Adrenal gland (tissue), 12 donors: Measurements from ENCODE around the gene UBE2L5. TPM values are rescaled to one million over a fixed set of nuclear protein-coding genes. Genes with fewer than 3 reads are reported as not detected.
A peak's percentile ranks its signal among the peaks of the same experiment; 100 is the strongest.
"Not testable (repeated sequence)": the region's sequence is repeated elsewhere in the genome, so short reads cannot be mapped to it uniquely, and the experiment has no call there.

Experiments
- DNase-seq, 7 donors: peaks; one replicate each; pipeline ENCODE4 v3.0.0-alpha.2; 2019 to 2020
- H3K27ac ChIP-seq, 5 donors: fragments of 200-600 bp; sonication (generic) in 4 of 5; 1 replicate in 3 of 5; 2 replicates in 2 of 5; pipeline versions ENCODE4 v1.5.1 to v1.8.0; 2016 to 2020; ENCODE audit warnings: mild to moderate bottlenecking in 1 of 5
- H3K27me3 ChIP-seq: fragments of 200-600 bp; 2 replicates; pipeline ENCODE4 v1.8.0; 2021
- H3K36me3 ChIP-seq, 2 donors: fragments of 200-600 bp; replicated peaks in 1 of 2; 1 replicate in 1 of 2; 2 replicates in 1 of 2; pipeline versions ENCODE4 v1.5.1 to v1.8.0; 2018 to 2022
- H3K4me1 ChIP-seq, 2 donors: fragments of 200-600 bp; replicated peaks in 1 of 2; 1 replicate in 1 of 2; 2 replicates in 1 of 2; pipeline versions ENCODE4 v1.5.1 to v1.8.0; 2018 to 2021
- H3K4me3 ChIP-seq, 4 donors: fragments of 200-600 bp; sonication (generic) in 3 of 4; one replicate each; pipeline ENCODE4 v1.5.1; 2016 to 2018
- H3K9me3 ChIP-seq, 3 donors: fragments of 200-600 bp; sonication (generic) in 1 of 3; replicated peaks in 1 of 3; 1 replicate in 2 of 3; 2 replicates in 1 of 3; pipeline versions ENCODE4 v1.5.1 to v1.8.0; 2016 to 2021
- POLR2A ChIP-seq, 2 donors: fragments of 450-650 bp; IDR thresholded peaks; one replicate each; pipeline ENCODE4 v1.6.1; 2017; ENCODE audit warnings: antibody characterized with exemption in 2 of 2, mild to moderate bottlenecking in 2 of 2, moderate library complexity in 1 of 2
- WGBS, 4 donors: extraction: QIAGEN DNeasy Blood & Tissue Kit in 2 of 4; methylation state at CpG; one replicate each; pipeline versions ENCODE4 v1.1.5 to v1.1.7; 2013 to 2017; 5-methylcytosine and 5-hydroxymethylcytosine counted together
- intact Hi-C, 2 donors: fragments of 100-400 bp; cut with DNase I; formaldehyde crosslinking; loops; one replicate each; pipeline versions ENCODE4 v1.14.1 to v1.15.0; 2022 to 2023
- polyA plus RNA-seq, 3 donors: library from polyadenylated mRNA; stranded (reverse); fragments of 200-250 nt in 2 of 3; fragments of 350-450 nt in 1 of 3; fragmentation: Illumina TruSeq in 1 of 3; extraction: RNeasy Lipid Tissue Mini Kit (QIAGEN cat#74804) in 1 of 3; gene quantifications; one replicate each; pipeline ENCODE4 v1.2.3, GENCODE V29; 2013 to 2014
- total RNA-seq, 9 donors: library from RNA; depleted of rRNA in 4 of 9; stranded (reverse); fragments of >200 nt in 4 of 9; fragments of 120-200 nt in 1 of 9; fragmentation: NEBNext Ultra II Directional in 1 of 9; extraction: Animal tissue kit (Norgen Biotek cat#: 25700) in 1 of 9; gene quantifications; one replicate each; pipeline versions ENCODE4 v1.1.0 to v1.2.4, GENCODE V29; 2013 to 2023
- TF ChIP-seq, protein P1 (sequence below), 6 experiments: fragments of 450-650 bp in 4 of 6; fragments of 200-600 bp in 2 of 6; sonication (generic) in 1 of 6; IDR thresholded peaks; 1 replicate in 5 of 6; 2 replicates in 1 of 6; pipeline versions ENCODE4 v1.5.1 to v1.8.0; 2016 to 2021; ENCODE audit warnings: antibody characterized with exemption in 6 of 6, mild to moderate bottlenecking in 2 of 6, moderate library complexity in 1 of 6
- donor health status: healthy with polysubstance abuse.
- donor health status: Bipolar disorder and iron deficiency.
- donor health status: DM: yes; HTN: yes; CAD: no.
- donor health status: DM: no; HTN: no; CAD: no.
- donor health status: DM: no; HTN: no; CAD: no.
- donor health status: DM: yes; HTN: yes; CAD: no.

Gene UBE2L5
- total and polyA plus RNA-seq, 12 donors: 0.03 to 0.28 (median 0.17) TPM; not detected in 8

- peaks cover 10 to 11% of the 10 kb centered on the region in 2 donors for H3K4me1 ChIP-seq
- no peak overlapping the region for H3K27ac ChIP-seq
- no peak overlapping the region for H3K4me3 ChIP-seq
- H3K36me3 ChIP-seq: peaks cover 0 to 6% of the 10 kb centered on the region in 2 donors
- no peak for TF ChIP-seq POLR2A (IDR thresholded peaks at IDR 0.05)
- TF ChIP-seq, protein P1, sequence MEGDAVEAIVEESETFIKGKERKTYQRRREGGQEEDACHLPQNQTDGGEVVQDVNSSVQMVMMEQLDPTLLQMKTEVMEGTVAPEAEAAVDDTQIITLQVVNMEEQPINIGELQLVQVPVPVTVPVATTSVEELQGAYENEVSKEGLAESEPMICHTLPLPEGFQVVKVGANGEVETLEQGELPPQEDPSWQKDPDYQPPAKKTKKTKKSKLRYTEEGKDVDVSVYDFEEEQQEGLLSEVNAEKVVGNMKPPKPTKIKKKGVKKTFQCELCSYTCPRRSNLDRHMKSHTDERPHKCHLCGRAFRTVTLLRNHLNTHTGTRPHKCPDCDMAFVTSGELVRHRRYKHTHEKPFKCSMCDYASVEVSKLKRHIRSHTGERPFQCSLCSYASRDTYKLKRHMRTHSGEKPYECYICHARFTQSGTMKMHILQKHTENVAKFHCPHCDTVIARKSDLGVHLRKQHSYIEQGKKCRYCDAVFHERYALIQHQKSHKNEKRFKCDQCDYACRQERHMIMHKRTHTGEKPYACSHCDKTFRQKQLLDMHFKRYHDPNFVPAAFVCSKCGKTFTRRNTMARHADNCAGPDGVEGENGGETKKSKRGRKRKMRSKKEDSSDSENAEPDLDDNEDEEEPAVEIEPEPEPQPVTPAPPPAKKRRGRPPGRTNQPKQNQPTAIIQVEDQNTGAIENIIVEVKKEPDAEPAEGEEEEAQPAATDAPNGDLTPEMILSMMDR (IDR thresholded peaks at IDR 0.05): no peak
- H3K9me3 ChIP-seq: no peaks in the 10 kb centered on the region
- intact Hi-C loops: loop anchor here in 1 of 2 donors (10.0 kb wide), 1 partner anchor 323 kb away; no protein-coding TSS in a partner anchor
- no peak for DNase-seq
- WGBS, 4 donors: 63 to 82% (median 81%) methylated on average over 3 of the region's 3 CpGs
- H3K27me3 ChIP-seq: no peaks in the 10 kb centered on the region
These were observed 35.1 kb downstream of the UBE2L5 start for GRCh38 chr13:30457306-30457891.

DNA sequence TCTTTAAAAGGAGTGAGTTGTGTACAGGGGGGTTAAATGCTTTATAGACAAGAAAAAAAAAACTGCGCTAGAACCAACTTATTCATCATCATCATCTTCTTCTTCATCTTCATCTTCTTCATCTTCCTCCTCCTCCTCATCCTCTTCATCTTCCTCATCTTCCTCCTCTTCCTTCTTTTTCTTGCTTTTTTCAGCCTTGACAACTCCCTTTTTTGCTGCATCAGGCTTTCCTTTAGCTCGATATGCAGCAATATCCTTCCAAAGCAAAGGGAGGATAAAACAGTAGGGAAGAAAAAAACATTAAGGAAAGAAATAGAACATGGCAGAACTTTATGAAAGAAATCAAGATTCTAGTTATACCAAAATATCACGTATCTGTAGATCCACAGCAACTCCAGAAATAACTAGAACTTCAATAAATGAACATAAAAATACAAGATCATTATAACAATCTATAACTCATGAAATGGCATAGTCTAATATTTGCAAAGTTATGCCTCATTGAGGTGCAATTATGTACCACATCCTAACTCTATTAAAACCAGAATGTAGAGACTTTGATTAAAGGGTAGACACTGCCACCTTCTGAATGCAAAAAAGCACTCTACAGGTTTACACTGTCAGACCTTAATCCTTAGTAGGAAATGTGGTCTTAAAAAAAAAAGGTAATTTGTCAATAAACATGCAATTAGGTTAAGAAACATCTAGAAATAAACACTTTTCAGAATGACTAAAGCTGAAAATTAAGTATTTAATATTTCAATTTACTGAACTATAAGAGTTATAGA is 39.2 kb downstream of the UBE2L5 start:
- not testable (repeated sequence) for H3K4me3 ChIP-seq, H3K9me3 ChIP-seq, DNase-seq, H3K27me3 ChIP-seq
- intact Hi-C loops: loop anchor here in 1 of 2 donors (10.0 kb wide), 2 partner anchors 113 to 153 kb away; partner anchors contain the start of gene USPL1
- Histone ChIP-seq H3K36me3 (peaks cover 0 to 14% of the 10 kb centered on the region in 2 donors), H3K4me1 (peaks cover 23 to 29% of the 10 kb centered on the region in 2 donors), H3K27ac (peak overlapping the region in 1 of 5 donors; percentile 20)
- 74 to 82% (median 75%) methylated on average over 3 of the region's 3 CpGs for WGBS, 4 donors
- TF ChIP-seq, protein P1 (IDR thresholded peaks at IDR 0.05): peak; percentile 25 to 66 (median 54)

- peak in 6 of 7 donors; percentile 71 to 87 (median 77) for DNase-seq
- no peak for TF ChIP-seq POLR2A (IDR thresholded peaks at IDR 0.05)
- TF ChIP-seq, protein P1 (IDR thresholded peaks at IDR 0.05): no peak
- peak overlapping the region; percentile 92 to 99 (median 98) for H3K27ac ChIP-seq
- H3K27me3 ChIP-seq: no peaks in the 10 kb centered on the region
- H3K36me3 ChIP-seq: peaks cover 0 to 14% of the 10 kb centered on the region in 2 donors
- H3K4me3 ChIP-seq: peak overlapping the region in 3 of 4 donors; percentile 53 to 82 (median 68)
- WGBS, 4 donors: 1% methylated on average over 18 to 32 of the region's 32 CpGs
- peaks cover 23 to 30% of the 10 kb centered on the region in 2 donors for H3K4me1 ChIP-seq
- intact Hi-C loops: loop anchor here in 1 of 2 donors (10.0 kb wide), 2 partner anchors 111 to 151 kb away; partner anchors contain the start of gene USPL1
- no peaks in the 10 kb centered on the region for H3K9me3 ChIP-seq
These were observed 41.6 kb downstream of the UBE2L5 start for GRCh38 chr13:30463787-30464495.
